Measurements from ENCODE around the gene CDC5L. TPM values are rescaled to one million over a fixed set of nuclear protein-coding genes. Genes with fewer than 3 reads are reported as not detected.

Gene CDC5L
- total RNA-seq, 2 donors from 2014 or later: 28.9 to 30.5 TPM

DNA sequence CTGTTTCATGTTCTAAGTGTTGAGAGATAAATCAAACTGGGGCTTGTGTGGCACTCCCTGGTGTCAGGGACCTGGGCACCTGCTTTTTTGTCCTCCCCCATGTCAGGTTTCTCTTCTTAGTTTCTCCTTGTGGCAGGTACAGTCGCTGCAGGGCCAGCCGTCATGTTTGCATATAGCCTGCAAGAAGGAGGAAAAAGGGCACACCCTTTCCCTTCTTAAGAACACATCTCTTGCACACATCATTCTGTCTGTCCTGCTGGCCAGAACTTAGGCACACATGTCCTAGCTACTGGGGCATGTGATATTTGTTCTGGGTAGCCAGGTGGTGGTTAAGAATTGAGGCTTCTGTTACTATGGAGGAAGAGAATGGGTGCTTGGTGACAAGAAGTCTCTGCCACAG, 27.9 kb downstream of the CDC5L start:
- H3K27ac ChIP-seq (ENCODE audit: low read depth, low read length): no peak overlapping the region
- H3K4me1 ChIP-seq (ENCODE audit: control insufficient read depth, insufficient read depth, low read length): no peaks in the 10 kb centered on the region
- Mint-ChIP-seq H3K27ac (no peak overlapping the region), H3K36me3 (ENCODE audit: low read depth) (peaks cover 66% of the 10 kb centered on the region), H3K4me1 (no peaks in the 10 kb centered on the region), H3K9me3 (no peaks in the 10 kb centered on the region), H3K27me3 (ENCODE audit: insufficient read depth) (no peaks in the 10 kb centered on the region), H3K4me3 (no peak overlapping the region)
- H3K9ac ChIP-seq (ENCODE audit: extremely low read depth, low read length, poor library complexity, severe bottlenecking): no peak overlapping the region
- no peak overlapping the region for H3K4me3 ChIP-seq (ENCODE audit: low read length)
- H3K36me3 ChIP-seq (ENCODE audit: control insufficient read depth, insufficient read depth, low read length): peaks cover 72% of the 10 kb centered on the region
- WGBS, 2 experiments (ENCODE audit: insufficient coverage in 1 of 2, insufficient read length in 1 of 2): 83 to 100% methylated on average over 2 of the region's 2 CpGs
- no peaks in the 10 kb centered on the region for H3K27me3 ChIP-seq (ENCODE audit: control insufficient read depth, insufficient read depth, low read length, poor library complexity, severe bottlenecking)
- H3K9me3 ChIP-seq (ENCODE audit: control insufficient read depth, low read length): peaks cover 12% of the 10 kb centered on the region
- peak; percentile 48 for DNase-seq
- peak; percentile 48 for TF ChIP-seq CTCF (conservative IDR thresholded peaks at IDR 0.05)

DNA sequence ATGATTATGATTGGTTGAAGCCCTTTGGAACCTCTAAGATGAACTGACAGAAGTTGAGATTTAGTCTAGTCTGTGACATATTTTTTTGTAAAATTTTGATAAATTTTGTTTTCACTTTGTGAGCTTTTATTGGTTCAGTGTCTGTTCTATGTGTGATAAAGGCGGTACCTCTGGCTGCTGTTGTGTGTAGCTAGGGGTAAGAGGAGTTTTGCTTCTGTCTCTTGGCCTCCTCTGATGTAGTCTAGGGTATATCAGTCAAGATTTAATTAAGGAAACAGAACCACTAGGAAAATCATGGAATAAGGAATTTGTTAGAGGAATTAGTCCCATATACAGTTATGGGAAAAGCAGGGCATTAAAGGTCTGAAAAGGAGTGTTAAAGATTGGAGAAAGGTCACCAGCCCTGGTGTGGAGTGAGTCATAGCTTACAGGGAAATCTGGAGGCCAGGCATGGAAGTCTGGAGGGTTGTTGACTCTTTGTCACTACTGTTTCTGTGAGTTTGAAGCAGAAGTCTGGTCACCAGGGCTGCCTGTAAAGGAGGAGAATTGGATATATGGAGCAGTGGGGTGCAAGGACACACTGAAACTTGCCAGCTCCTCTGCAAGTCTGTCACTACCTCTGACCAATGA, 28.5 kb downstream of the CDC5L start:
- 98 to 100% methylated on average over 1 of the region's 1 CpG for WGBS, 2 experiments (ENCODE audit: insufficient coverage in 1 of 2, insufficient read length in 1 of 2)
- Mint-ChIP-seq H3K36me3 (ENCODE audit: low read depth) (peaks cover 69% of the 10 kb centered on the region), H3K9me3 (no peaks in the 10 kb centered on the region), H3K4me3 (no peak overlapping the region), H3K4me1 (peaks cover 4% of the 10 kb centered on the region), H3K27me3 (ENCODE audit: insufficient read depth) (no peaks in the 10 kb centered on the region), H3K27ac (no peak overlapping the region)
- no peak for TF ChIP-seq CTCF (conservative IDR thresholded peaks at IDR 0.05)
- peaks cover 12% of the 10 kb centered on the region for H3K9me3 ChIP-seq (ENCODE audit: control insufficient read depth, low read length)
- no peak overlapping the region for H3K9ac ChIP-seq (ENCODE audit: extremely low read depth, low read length, poor library complexity, severe bottlenecking)
- no peak for DNase-seq
- no peaks in the 10 kb centered on the region for H3K27me3 ChIP-seq (ENCODE audit: control insufficient read depth, insufficient read depth, low read length, poor library complexity, severe bottlenecking)
- no peak overlapping the region for H3K4me3 ChIP-seq (ENCODE audit: low read length)
- H3K36me3 ChIP-seq (ENCODE audit: control insufficient read depth, insufficient read depth, low read length): peaks cover 75% of the 10 kb centered on the region
- H3K4me1 ChIP-seq (ENCODE audit: control insufficient read depth, insufficient read depth, low read length): no peaks in the 10 kb centered on the region
- no peak overlapping the region for H3K27ac ChIP-seq (ENCODE audit: low read depth, low read length)

GRCh38 chr6:44422531-44422930, 35.0 kb downstream of the CDC5L start:
- H3K4me3 Mint-ChIP-seq: no peak overlapping the region
- H3K27me3 Mint-ChIP-seq (ENCODE audit: insufficient read depth): no peaks in the 10 kb centered on the region
- TF ChIP-seq CTCF (conservative IDR thresholded peaks at IDR 0.05): no peak
- no peaks in the 10 kb centered on the region for H3K9me3 Mint-ChIP-seq
- Histone ChIP-seq H3K27ac (ENCODE audit: low read depth, low read length) (no peak overlapping the region), H3K27me3 (ENCODE audit: control insufficient read depth, insufficient read depth, low read length, poor library complexity, severe bottlenecking) (no peaks in the 10 kb centered on the region), H3K9ac (ENCODE audit: extremely low read depth, low read length, poor library complexity, severe bottlenecking) (no peak overlapping the region), H3K4me1 (ENCODE audit: control insufficient read depth, insufficient read depth, low read length) (peaks cover 7% of the 10 kb centered on the region), H3K36me3 (ENCODE audit: control insufficient read depth, insufficient read depth, low read length) (peaks cover 82% of the 10 kb centered on the region), H3K4me3 (ENCODE audit: low read length) (no peak overlapping the region), H3K9me3 (ENCODE audit: control insufficient read depth, low read length) (peaks cover 12% of the 10 kb centered on the region)
- DNase-seq: no peak
- H3K36me3 Mint-ChIP-seq (ENCODE audit: low read depth): peaks cover 76% of the 10 kb centered on the region
- peaks cover 25% of the 10 kb centered on the region for H3K4me1 Mint-ChIP-seq
- no peak overlapping the region for H3K27ac Mint-ChIP-seq
- 95 to 96% methylated on average over 4 to 5 of the region's 5 CpGs for WGBS, 2 experiments (ENCODE audit: insufficient coverage in 1 of 2, insufficient read length in 1 of 2)

Data from endodermal cell (in vitro differentiated cells).